PFSK-1 (cell line): Measurements from ENCODE around the gene PRKN.

Experiments used
- FOXP2 ChIP-seq: optimal IDR thresholded peaks from 2 replicates; pipeline ENCODE3; 2011; ENCODE audit warnings: borderline replicate concordance, control low read depth, inconsistent platforms; ENCODE audit not compliant: insufficient read depth; ENCODE audit errors: extremely low read length, extremely low read depth
- POLR2AphosphoS5 ChIP-seq: IDR thresholded peaks from 2 replicates; pipeline ENCODE4 v1.6.1; 2012; ENCODE audit warnings: low read depth, mild to moderate bottlenecking, control low read depth, low read length, moderate library complexity
- REST ChIP-seq, 2 experiments: IDR thresholded peaks; 2 replicates each; pipeline versions ENCODE4 v1.6.1 to v1.8.0; 2011 to 2012; ENCODE audit warnings: low read depth in 2 of 2, low read length in 2 of 2, control low read depth in 1 of 2, inconsistent platforms in 1 of 2, mild to moderate bottlenecking in 1 of 2, moderate library complexity in 1 of 2; ENCODE audit not compliant: insufficient read depth in 1 of 2
- SIN3A ChIP-seq: IDR thresholded peaks from 2 replicates; pipeline ENCODE4 v1.6.1; 2012; ENCODE audit warnings: mild to moderate bottlenecking, low read length, moderate library complexity, borderline replicate concordance; ENCODE audit not compliant: insufficient read depth
- TAF1 ChIP-seq: IDR thresholded peaks from 2 replicates; pipeline ENCODE4 v1.6.1; 2012; ENCODE audit warnings: low read length, control low read depth, borderline replicate concordance; ENCODE audit not compliant: insufficient read depth

PRKN gene

GRCh38 chr6:162306616-162307015 lies 420.9 kb downstream of the PRKN start:
- no peak for TF ChIP-seq POLR2AphosphoS5
- TF ChIP-seq TAF1 = no peak

- TF ChIP-seq REST (IDR thresholded peaks at IDR 0.05; ENCODE audit: insufficient read depth in 1 of 2, low read depth in 2 of 2, low read length in 2 of 2) = no peak
- no peak for TF ChIP-seq SIN3A
- no peak for TF ChIP-seq TAF1
- TF ChIP-seq FOXP2 = no peak
- no peak for TF ChIP-seq POLR2AphosphoS5
These were observed 426.4 kb downstream of the PRKN start for GRCh38 chr6:162301128-162301527.

- TF ChIP-seq SIN3A (no peak), REST (IDR thresholded peaks at IDR 0.05; ENCODE audit: insufficient read depth in 1 of 2, low read depth in 2 of 2, low read length in 2 of 2) (no peak), POLR2AphosphoS5 (no peak), FOXP2 (no peak), TAF1 (no peak)
These were observed 433.5 kb downstream of the PRKN start for GRCh38 chr6:162294029-162294428.

GRCh38 chr6:162292915-162293314 lies 434.7 kb downstream of the PRKN start:
- no peak for TF ChIP-seq SIN3A
- TF ChIP-seq FOXP2 = no peak
- no peak for TF ChIP-seq TAF1
- no peak for TF ChIP-seq REST (IDR thresholded peaks at IDR 0.05; ENCODE audit: insufficient read depth in 1 of 2, low read depth in 2 of 2, low read length in 2 of 2)
- no peak for TF ChIP-seq POLR2AphosphoS5

- TF ChIP-seq FOXP2 (no peak), POLR2AphosphoS5 (no peak), SIN3A (no peak), REST (IDR thresholded peaks at IDR 0.05; ENCODE audit: insufficient read depth in 1 of 2, low read depth in 2 of 2, low read length in 2 of 2) (no peak), TAF1 (no peak)
These were observed 436.6 kb downstream of the PRKN start for GRCh38 chr6:162290846-162291465.
